ENCODE results near the gene ERC1.
A peak's percentile ranks its signal among the peaks of the same experiment; 100 is the strongest.

The ERC1 gene

GRCh38 chr12:990661-991349 lies at the start of gene ERC1:
Gene ERC1 (plus strand): TSS chr12:991223. CDS start chr12:1027904, 36,681 bp downstream.
- H3K27ac Mint-ChIP-seq: peak within 1 kb of the TSS; percentile 95 to 97
- H3K4me1 Mint-ChIP-seq: peaks cover 42% of the 10 kb centered on the region
- DNase-seq (peak; percentile 84 to 90), ATAC-seq (peak; percentile 89)
- no peaks in the 10 kb centered on the region for H3K9me3 Mint-ChIP-seq
- H3K4me3 Mint-ChIP-seq: peak within 1 kb of the TSS; percentile 90 to 99
- no peaks in the 10 kb centered on the region for H3K27me3 Mint-ChIP-seq

GRCh38 chr12:943051-943450 lies 48.0 kb upstream of the ERC1 start:
- Mint-ChIP-seq H3K4me3 (no peak overlapping the region), H3K9me3 (no peaks in the 10 kb centered on the region), H3K27ac (no peak overlapping the region), H3K27me3 (no peaks in the 10 kb centered on the region), H3K4me1 (peaks cover 43% of the 10 kb centered on the region)
- DNase-seq: no peak
- ATAC-seq: no peak

DNA sequence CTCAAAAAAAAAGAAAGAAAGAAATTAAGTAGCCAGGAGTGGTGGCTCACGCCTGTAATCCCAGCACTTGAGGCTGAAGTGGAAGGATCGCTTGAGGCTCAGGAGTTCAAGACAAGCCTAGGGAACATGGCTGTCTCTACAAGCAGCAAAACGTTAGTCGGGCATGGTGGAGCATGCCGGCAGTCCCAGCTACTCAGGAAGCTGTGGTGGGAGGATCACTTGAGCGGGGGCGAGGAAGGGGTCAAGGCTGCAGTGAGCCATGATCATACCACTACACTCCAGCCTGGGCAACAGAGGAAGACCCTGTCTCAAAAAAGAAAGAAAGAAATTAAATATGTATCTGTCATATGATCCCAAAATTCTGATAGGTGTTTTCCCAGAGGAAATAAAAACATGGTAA lies 46.8 kb upstream of the ERC1 start:
- DNase-seq (no peak), ATAC-seq (no peak)
- peaks cover 47% of the 10 kb centered on the region for H3K4me1 Mint-ChIP-seq
- no peaks in the 10 kb centered on the region for H3K27me3 Mint-ChIP-seq
- peak overlapping the region; percentile 8 to 61 for H3K4me3 Mint-ChIP-seq
- no peaks in the 10 kb centered on the region for H3K9me3 Mint-ChIP-seq
- H3K27ac Mint-ChIP-seq: peak overlapping the region in 1 of 2 donors; percentile 79

DNA sequence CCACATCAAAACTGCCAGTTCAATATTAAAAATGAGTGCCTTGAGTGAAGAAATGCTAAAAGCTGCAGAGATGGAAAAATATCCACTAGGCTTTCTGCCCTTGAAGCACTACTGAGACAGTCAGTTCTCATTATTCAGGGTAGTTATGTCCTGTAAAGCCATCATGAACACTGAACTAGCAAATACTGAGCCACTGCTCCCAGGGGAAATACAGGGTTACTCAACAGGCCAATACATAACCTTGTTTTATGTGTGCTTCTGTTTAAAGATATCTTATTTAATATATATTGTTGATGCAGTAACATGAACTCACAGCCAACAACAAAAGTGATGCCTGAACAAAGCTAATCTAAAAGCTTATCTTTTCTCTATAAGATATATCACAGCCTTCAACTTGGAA lies 44.8 kb upstream of the ERC1 start:
- no peak overlapping the region for H3K4me3 Mint-ChIP-seq
- H3K4me1 Mint-ChIP-seq: peaks cover 47% of the 10 kb centered on the region
- no peaks in the 10 kb centered on the region for H3K9me3 Mint-ChIP-seq
- H3K27ac Mint-ChIP-seq: peak overlapping the region in 1 of 2 donors; percentile 92
- no peak for DNase-seq
- H3K27me3 Mint-ChIP-seq: no peaks in the 10 kb centered on the region
- no peak for ATAC-seq

- no peak for ATAC-seq
- Mint-ChIP-seq H3K27ac (peak overlapping the region in 1 of 2 donors; percentile 92), H3K4me3 (peak overlapping the region; percentile 32 to 44), H3K27me3 (no peaks in the 10 kb centered on the region), H3K9me3 (no peaks in the 10 kb centered on the region), H3K4me1 (peaks cover 47% of the 10 kb centered on the region)
- no peak for DNase-seq
These were observed 44.4 kb upstream of the ERC1 start for GRCh38 chr12:946631-947030.

GRCh38 chr12:948238-948637 lies 42.8 kb upstream of the ERC1 start:
- Mint-ChIP-seq H3K27me3 (no peaks in the 10 kb centered on the region), H3K4me1 (peaks cover 44% of the 10 kb centered on the region), H3K27ac (no peak overlapping the region), H3K9me3 (no peaks in the 10 kb centered on the region), H3K4me3 (peak overlapping the region; percentile 89 to 93)
- DNase-seq: no peak
- ATAC-seq: no peak

- Mint-ChIP-seq H3K4me1 (peaks cover 30% of the 10 kb centered on the region), H3K27ac (peak within 1 kb of the TSS; percentile 94 to 95), H3K9me3 (no peaks in the 10 kb centered on the region), H3K4me3 (peak within 1 kb of the TSS; percentile 89 to 93), H3K27me3 (no peaks in the 10 kb centered on the region)
- peak; percentile 98 for DNase-seq
- peak; percentile 89 for ATAC-seq
These were observed 41.4 kb upstream of the ERC1 start, which contains the start of gene RAD52 for GRCh38 chr12:949453-950191. Gene RAD52 (minus strand): TSS chr12:949694. CDS start chr12:933058, 16,636 bp downstream.

DNA sequence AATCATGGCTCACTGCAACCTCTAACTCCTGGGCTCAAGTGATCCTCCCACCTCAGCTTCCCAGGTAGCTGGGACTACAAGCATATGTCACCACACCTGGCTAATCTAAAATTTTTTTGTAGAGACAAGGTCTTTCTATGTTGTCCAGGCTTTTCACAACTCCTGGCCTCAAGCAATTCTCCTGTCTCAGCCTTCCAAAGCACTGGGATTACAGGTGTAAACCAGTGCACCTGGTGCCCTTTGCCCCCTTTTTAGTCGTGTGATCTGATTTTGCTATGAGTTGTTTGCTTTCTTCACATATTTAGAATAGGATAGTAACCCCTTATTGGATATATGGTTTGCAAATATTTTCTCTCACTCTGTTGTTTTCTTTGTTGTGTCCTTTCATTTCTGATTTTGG lies 39.8 kb upstream of the ERC1 start:
- ATAC-seq: no peak
- peak overlapping the region in 1 of 2 donors; percentile 64 for H3K4me3 Mint-ChIP-seq
- no peak overlapping the region for H3K27ac Mint-ChIP-seq

DNA sequence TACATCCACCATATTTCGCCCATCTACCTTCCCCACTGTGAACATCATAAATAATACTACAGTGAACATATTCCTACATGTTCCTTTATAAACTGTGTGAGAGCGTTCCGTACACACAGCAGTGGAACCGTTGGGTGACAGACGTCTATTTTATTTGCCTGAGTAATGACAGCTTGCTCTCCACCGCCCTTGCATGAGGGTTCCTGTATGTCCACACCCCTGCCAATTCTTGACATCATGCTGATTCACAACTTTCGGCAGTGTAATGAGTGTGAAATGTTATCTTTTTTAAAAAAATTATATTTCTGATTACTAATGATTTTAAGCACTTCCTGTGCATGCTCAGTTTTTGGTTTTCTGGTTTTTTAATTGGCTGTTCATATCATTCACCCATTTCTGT lies 37.2 kb upstream of the ERC1 start:
- Mint-ChIP-seq H3K4me1 (no peaks in the 10 kb centered on the region), H3K27ac (no peak overlapping the region), H3K4me3 (no peak overlapping the region), H3K27me3 (no peaks in the 10 kb centered on the region), H3K9me3 (no peaks in the 10 kb centered on the region)
- DNase-seq (no peak), ATAC-seq (no peak)

More for the DNA sequence above, 39.8 kb upstream of the ERC1 start:
- H3K27me3 Mint-ChIP-seq: no peaks in the 10 kb centered on the region
- H3K9me3 Mint-ChIP-seq: no peaks in the 10 kb centered on the region
- DNase-seq: no peak
- H3K4me1 Mint-ChIP-seq: peaks cover 23% of the 10 kb centered on the region

DNA sequence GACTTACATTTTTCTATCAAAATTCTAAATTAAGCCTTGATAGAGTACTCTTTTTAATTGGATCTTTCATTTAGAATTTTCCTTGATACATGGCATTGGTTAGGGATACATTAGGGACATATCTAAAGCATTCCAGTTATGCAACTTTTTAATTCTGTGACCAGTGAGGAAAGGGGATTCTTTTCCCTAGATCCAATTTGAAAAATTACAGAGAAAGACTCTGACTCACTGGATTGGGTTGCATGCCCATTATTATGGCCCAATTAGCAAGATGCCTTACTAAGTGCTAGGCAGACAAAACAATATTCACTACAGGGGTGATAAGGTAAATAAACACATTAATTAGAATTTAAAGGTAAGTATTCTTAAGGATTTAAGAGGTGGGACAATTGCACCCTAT lies 36.3 kb upstream of the ERC1 start:
- Mint-ChIP-seq H3K9me3 (no peaks in the 10 kb centered on the region), H3K4me1 (no peaks in the 10 kb centered on the region), H3K27me3 (no peaks in the 10 kb centered on the region), H3K4me3 (no peak overlapping the region), H3K27ac (no peak overlapping the region)
- ATAC-seq: no peak
- DNase-seq: no peak

- Mint-ChIP-seq H3K27ac (no peak overlapping the region), H3K4me1 (no peaks in the 10 kb centered on the region), H3K27me3 (no peaks in the 10 kb centered on the region), H3K4me3 (no peak overlapping the region), H3K9me3 (no peaks in the 10 kb centered on the region)
- no peak for ATAC-seq
- no peak for DNase-seq
These were observed 35.1 kb upstream of the ERC1 start for GRCh38 chr12:955939-956338.

DNA sequence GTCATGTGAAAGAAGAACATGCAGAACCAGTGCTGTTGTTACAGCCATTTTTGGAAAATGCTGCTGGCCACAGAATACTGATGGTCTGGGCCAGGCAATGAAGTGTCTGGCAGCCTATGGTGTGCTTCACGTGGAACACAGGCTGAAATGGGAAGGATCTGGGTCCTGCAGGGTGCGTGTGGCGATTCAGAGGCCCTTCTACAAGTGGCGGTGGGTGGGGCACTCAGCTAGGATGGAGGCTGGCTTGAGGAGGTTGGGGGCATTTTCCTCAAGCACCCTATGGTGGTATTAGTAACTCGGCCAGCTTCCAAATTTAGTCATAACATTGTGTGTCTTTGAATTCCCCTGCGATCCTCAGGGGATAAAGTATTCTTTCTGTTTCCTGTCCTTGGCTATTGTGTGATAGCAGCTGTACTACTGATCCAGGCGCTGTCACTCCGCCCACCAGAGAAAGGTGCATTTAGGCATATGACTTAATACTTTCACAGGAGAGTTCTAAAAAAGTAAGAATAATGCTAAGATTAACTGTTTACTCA lies 32.4 kb upstream of the ERC1 start:
- no peak overlapping the region for H3K27ac Mint-ChIP-seq
- H3K27me3 Mint-ChIP-seq: no peaks in the 10 kb centered on the region
- H3K4me1 Mint-ChIP-seq: no peaks in the 10 kb centered on the region
- ATAC-seq (no peak), DNase-seq (no peak)
- no peaks in the 10 kb centered on the region for H3K9me3 Mint-ChIP-seq
- no peak overlapping the region for H3K4me3 Mint-ChIP-seq

DNA sequence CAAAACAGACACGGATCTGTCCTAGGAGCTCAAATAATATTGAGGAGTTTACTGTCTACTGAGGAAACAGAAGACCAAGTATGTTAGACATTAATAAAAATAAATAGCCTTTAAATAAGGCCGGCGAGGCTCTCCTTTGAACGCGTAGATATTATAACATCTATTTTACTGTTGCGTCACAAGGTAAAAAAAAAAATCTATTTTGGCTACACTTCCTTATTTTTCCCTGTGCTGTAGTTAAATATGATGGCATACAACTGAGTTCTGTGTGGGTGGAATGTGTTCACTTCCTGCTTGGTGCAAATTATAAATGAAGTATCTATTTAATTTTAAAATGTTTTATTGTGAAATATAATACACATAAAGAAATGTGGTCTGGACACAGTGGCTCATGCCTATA lies 24.3 kb upstream of the ERC1 start:
- Mint-ChIP-seq H3K4me3 (no peak overlapping the region), H3K4me1 (no peaks in the 10 kb centered on the region), H3K27ac (no peak overlapping the region)

DNA sequence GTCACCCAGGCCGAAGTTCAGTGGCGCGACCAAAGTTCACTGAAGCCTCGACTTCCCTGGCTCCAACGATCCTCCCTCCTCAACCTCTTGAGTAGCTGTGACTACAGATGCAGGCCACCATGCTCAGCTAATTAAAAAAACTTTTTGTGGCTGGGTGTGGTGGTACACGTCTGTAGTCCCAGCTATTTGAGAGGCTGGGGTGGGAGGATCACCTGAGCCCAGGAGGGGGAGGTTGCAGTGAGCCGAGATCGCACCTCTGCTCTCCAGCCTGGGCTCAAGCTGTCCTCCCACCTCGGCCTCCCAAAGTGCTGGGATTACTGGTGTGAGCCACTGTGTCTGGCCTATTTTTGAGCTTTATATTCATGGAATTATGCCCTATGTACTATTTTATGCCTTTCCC lies 23.4 kb upstream of the ERC1 start:
- Mint-ChIP-seq H3K27me3 (no peaks in the 10 kb centered on the region), H3K27ac (no peak overlapping the region), H3K4me3 (no peak overlapping the region), H3K9me3 (no peaks in the 10 kb centered on the region), H3K4me1 (no peaks in the 10 kb centered on the region)
- no peak for DNase-seq
- ATAC-seq: no peak

More for the DNA sequence above, 24.3 kb upstream of the ERC1 start:
- DNase-seq: no peak
- H3K9me3 Mint-ChIP-seq: no peaks in the 10 kb centered on the region
- no peak for ATAC-seq
- H3K27me3 Mint-ChIP-seq: no peaks in the 10 kb centered on the region

GRCh38 chr12:968545-968944 lies 22.5 kb upstream of the ERC1 start:
- H3K4me3 Mint-ChIP-seq: no peak overlapping the region
- DNase-seq: no peak
- no peaks in the 10 kb centered on the region for H3K9me3 Mint-ChIP-seq
- no peak overlapping the region for H3K27ac Mint-ChIP-seq
- ATAC-seq: no peak
- no peaks in the 10 kb centered on the region for H3K27me3 Mint-ChIP-seq
- H3K4me1 Mint-ChIP-seq: no peaks in the 10 kb centered on the region

DNA sequence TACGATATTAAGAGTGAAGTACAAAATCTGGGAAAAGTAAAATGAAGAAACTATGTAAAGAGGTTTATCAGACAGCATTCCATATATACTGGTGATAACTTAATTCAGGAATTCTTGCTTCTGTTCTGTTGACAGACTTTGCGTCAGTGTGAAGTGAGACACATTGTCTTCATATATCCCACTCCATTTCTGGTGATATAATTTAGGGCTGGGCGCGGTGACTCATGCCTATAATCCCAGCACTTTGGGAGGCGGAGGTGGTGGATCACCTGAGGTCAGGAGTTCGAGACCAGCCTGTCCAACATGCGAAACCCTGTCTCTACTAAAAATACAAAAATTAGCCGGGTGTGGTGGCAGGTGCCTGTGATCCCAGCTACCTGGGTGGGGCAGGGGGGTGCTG lies 21.2 kb upstream of the ERC1 start:
- no peak for DNase-seq
- no peaks in the 10 kb centered on the region for H3K27me3 Mint-ChIP-seq
- H3K4me1 Mint-ChIP-seq: no peaks in the 10 kb centered on the region
- H3K9me3 Mint-ChIP-seq: no peaks in the 10 kb centered on the region
- H3K4me3 Mint-ChIP-seq: no peak overlapping the region
- peak overlapping the region in 1 of 2 donors; percentile 25 for H3K27ac Mint-ChIP-seq
- no peak for ATAC-seq

Data from stimulated activated naive CD8-positive, alpha-beta T cell treated with anti-CD3 and anti-CD28 coated beads, Interleukin-15, amount 100 ng/mL, for 72 hours (primary cell).